Measurements from ENCODE around the gene SINHCAF.
"Not testable (repeated sequence)": the region's sequence is repeated elsewhere in the genome, so short reads cannot be mapped to it uniquely, and the experiment has no call there.

SINHCAF gene

GRCh38 chr12:31306866-31307265 lies 19.1 kb downstream of the SINHCAF start:
- no peak for DNase-seq

- no peak for DNase-seq
These were observed 22.5 kb downstream of the SINHCAF start for GRCh38 chr12:31303466-31303865.

DNA sequence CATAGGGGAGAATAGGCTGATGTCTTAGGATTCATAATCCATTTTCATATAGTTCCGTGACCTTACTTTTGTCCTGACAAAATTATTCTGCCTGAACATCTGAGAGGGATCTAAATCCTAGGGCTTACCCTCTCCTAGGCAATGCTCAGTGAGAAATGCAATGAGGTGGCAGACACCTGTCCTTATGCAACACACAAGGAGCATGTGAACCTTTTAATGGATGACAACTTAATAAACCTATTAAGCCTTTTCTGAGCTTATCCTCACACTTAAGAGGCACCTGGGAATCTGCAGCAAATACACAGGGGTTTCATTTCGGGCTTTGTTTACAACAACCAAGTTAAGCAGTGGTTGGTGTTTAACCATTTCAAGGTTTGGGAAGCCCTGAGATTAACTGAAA lies 24.6 kb downstream of the SINHCAF start:
- DNase-seq: no peak

GRCh38 chr12:31300783-31301182 lies 25.2 kb downstream of the SINHCAF start:
- no peak for DNase-seq

DNA sequence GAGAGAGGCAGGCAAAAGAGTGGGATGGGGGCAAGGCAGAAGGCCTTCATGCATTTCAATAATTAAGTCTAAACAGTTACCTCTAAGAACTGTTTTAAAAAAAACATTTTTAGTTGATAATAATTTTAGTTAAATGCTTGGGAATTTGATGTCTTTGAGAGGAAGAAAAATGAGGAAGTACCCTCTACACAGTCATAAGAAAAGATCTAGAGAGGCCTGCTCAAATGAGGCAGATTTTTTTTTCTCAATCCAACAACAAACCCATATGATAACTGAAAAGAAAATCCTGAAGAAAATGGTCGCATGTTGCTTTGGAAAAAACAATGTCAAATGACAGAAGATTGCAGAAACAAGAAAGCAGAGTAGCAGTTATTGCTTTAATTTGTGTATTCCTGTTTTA lies 25.6 kb downstream of the SINHCAF start:
- no peak for DNase-seq

GRCh38 chr12:31298922-31299321 lies 27.0 kb downstream of the SINHCAF start:
- DNase-seq: no peak

GRCh38 chr12:31298515-31298910 lies 27.4 kb downstream of the SINHCAF start:
- DNase-seq: no peak

- no peak for DNase-seq
These were observed 28.1 kb downstream of the SINHCAF start for GRCh38 chr12:31297572-31298514.

GRCh38 chr12:31289441-31289840 lies 36.5 kb downstream of the SINHCAF start:
- DNase-seq: no peak

GRCh38 chr12:31288381-31288780 lies 37.6 kb downstream of the SINHCAF start:
- no peak for DNase-seq

DNA sequence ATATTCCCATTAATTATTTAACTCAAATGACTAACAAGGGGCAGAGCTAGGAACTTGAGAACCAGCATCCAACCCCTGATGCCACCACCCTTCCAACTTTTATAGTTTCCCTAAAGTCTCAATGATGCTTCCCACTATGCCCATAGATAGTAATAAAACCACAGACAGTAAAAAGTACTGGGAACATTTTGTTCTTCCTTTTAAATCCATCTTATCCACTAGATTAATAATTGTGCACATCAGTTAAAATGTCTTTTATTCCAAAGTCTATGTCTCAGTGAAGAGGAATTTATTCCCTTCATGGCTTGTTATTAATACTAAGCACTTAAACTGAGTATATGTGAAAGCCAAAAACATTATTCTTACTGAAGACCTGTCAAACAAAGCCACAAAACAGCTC lies 45.8 kb downstream of the SINHCAF start:
- DNase-seq: no peak

DNA sequence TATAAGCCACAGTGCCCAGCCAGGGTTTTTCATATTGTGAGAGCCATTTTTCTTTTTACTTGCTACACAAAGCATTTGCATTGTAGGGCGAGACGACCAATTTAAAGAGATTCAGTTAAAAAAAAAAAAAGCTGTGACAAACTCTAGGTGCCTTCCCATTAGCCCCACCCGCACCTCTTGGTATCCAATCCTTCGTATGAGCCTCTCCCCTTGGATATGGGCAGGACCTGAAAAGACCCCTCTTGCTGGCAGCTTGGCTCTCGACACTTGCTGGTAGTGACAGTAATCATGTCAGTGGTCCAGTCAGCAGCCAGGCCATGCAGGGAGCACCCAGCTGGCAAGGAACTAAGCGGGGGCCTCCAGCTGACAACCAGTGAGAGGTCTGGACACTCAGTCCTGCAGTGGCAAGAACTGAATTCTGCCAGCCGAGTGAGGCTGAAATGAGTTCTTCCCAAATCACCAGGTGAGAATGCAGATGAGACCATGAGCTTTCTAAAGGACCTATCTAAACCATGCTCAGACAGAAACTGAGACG lies 46.5 kb downstream of the SINHCAF start:
- no peak for DNase-seq

DNA sequence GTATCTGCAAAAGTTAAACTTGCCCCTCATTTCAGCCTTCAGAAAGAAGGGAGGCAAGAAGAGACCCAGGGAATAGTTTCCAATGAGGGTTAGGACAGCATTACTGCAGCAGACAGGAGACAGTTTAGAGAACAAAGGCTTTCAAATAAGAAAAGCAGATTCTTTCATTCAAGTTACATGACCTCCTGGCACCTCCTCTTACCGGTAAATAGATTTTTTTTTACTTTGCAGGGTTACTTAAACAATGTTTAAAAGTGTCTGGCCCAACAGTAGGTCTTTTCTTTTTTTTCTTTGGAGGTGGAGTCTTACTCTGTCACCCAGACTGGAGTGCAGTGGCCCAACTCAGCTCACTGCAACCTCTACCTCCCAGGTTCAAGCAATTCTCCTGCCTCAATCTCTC lies 47.1 kb downstream of the SINHCAF start:
- no peak for DNase-seq

DNA sequence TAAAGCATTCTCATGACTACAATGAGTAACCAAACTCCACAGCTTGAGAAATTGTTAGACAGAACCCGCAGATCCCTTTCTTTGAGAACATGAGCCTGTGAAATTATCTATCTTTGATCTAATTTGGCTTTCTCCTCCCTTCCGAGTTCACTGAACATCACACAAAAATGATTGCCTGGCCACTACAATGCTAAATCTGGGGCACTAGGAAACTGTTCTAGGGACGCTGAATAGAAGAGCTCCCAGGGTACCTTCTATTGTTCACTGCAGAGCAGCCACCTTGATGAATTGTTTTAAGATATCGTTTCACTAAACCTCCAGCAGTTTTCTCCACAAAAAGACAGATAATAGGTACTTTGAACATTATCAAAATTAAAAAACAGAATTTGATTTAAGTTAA lies 47.5 kb downstream of the SINHCAF start:
- DNase-seq: no peak

DNA sequence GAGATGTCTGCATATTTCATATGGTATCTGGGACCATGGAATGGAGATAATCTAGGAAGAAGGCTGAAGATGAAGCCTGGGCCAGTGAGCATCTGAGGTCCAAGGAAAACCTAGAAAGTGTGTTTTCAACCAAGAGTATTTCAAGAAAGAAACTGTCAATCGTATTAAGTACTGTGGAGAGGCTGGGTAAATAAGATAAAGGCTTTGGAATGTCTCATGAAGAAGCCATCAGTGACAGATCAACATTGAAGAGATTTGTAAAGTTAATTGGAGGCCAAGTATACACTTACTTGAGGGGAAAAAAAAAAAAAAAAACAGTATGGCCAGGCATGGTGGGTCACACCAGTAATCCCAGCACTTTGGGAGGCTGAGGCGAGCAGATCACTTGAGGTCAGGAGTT lies 48.9 kb downstream of the SINHCAF start:
- DNase-seq: no peak

GRCh38 chr12:31275491-31275890 lies 50.5 kb downstream of the SINHCAF start:
- no peak for DNase-seq

GRCh38 chr12:31274520-31275300 lies 51.2 kb downstream of the SINHCAF start:
- no peak for DNase-seq

DNA sequence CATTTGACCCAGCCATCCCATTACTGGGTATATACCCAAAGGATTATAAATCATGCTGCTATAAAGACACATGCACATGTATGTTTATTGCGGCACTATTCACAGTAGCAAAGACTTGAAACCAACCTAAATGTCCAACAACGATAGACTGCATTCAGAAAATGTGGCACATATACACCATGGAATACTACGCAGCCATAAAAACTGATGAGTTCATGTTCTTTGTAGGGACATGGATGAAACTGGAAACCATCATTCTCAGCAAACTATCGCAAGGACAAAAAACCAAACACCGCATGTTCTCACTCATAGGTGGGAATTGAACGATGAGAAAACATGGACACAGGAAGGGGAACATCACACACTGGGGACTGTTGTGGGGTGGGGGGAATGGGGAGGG lies 52.2 kb downstream of the SINHCAF start:
- DNase-seq: not testable (repeated sequence)

DNA sequence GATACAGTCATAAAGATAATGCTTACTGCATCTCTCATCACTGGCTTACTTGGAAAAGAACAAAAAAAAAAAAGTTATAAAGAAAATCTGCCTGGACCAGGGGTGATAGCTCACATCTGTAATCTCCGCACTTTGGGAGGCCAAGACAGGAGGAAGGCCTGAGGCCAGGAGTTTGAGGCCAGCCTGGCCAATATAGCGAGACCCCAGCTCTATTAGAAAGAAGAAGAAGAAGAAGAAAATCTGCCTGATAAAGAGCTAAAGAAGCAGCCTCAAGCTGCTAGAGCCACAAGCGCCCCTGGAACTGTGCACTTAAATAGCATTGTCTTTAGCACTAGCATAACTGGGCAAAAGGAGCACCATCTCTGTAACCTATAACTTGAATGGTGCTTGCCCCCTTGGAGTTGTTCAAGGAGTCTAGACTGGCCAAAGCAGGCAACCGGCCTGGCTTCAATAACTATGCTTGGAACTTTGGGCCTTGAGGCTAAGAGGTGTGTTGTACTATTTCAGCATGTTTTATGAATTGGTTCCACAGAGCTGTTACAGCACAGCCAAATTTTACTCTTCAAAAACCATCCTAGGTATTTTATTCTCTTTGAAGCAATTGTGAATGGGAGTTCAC lies 53.2 kb downstream of the SINHCAF start:
- DNase-seq: no peak

- DNase-seq: no peak
These were observed 58.0 kb downstream of the SINHCAF start for GRCh38 chr12:31267966-31268365.

- DNase-seq: no peak
These were observed 60.2 kb downstream of the SINHCAF start for GRCh38 chr12:31265722-31266121.

- DNase-seq: no peak
These were observed 62.3 kb downstream of the SINHCAF start for GRCh38 chr12:31263661-31264060.

DNA sequence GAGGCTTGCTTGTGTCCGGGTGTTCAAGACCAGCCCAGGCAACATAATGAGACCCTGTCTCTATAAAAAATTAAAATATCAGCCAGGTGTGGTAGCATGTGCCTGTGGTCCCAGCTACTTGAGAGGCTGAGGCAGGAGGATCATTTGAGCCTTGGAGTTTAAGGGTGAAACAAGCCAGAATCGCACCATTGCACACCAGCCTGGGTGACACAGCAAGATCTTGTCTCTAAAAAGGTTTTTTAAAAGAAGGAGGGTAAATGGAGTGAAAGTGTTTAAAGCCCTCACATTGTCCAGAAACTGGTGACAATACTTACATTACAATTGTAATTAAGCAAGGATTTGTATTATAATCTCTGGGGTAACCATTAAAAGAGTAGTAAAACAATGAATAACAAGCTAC lies 64.2 kb downstream of the SINHCAF start:
- DNase-seq: no peak
